ENCODE data around the gene SPNS3. TPM values are rescaled to one million over a fixed set of nuclear protein-coding genes. Genes with fewer than 3 reads are reported as not detected.

SPNS3 gene
- total and polyA plus RNA-seq, 4 experiments from 2014 or later, result 1.6 to 5.9 (median 3.4) TPM

- peak in 1 of 5 donors; percentile 19 for DNase-seq
- no peaks in the 10 kb centered on the region for H3K9me3 Mint-ChIP-seq
- intact Hi-C loops (cut with micrococcal nuclease), result no loop called here
- Histone ChIP-seq H3K36me3 (ENCODE audit: insufficient read depth, low read length) (no peaks in the 10 kb centered on the region), H3K4me1 (ENCODE audit: insufficient read depth, low read length) (no peaks in the 10 kb centered on the region), H3K27ac (ENCODE audit: low read depth, low read length) (no peak overlapping the region), H3K27me3 (ENCODE audit: insufficient read depth, low read length) (no peaks in the 10 kb centered on the region), H3K9me3 (ENCODE audit: control insufficient read depth in 1 of 2, low read length in 2 of 2) (no peaks in the 10 kb centered on the region), H3K4me3 (ENCODE audit: low read length in 2 of 2) (no peak overlapping the region)
- H3K4me1 Mint-ChIP-seq, result peaks cover 0 to 5% (median 1%) of the 10 kb centered on the region in 4 donors
- H3K27ac Mint-ChIP-seq, result no peak overlapping the region
- CTCF ChIA-PET (ENCODE audit: partially characterized antibody), result no interaction called here
- H3K27me3 Mint-ChIP-seq, result peaks cover 0 to 6% of the 10 kb centered on the region in 2 donors
- no peaks in the 10 kb centered on the region for H3K36me3 Mint-ChIP-seq
- POLR2A ChIA-PET (ENCODE audit: partially characterized antibody), result no interaction called here
- no peak overlapping the region for H3K4me3 Mint-ChIP-seq
Measured at GRCh38 chr17:4530799-4531730, 97.3 kb downstream of the SPNS3 start.

GRCh38 chr17:4531988-4532736 lies 98.4 kb downstream of the SPNS3 start:
- Mint-ChIP-seq H3K4me3 (no peak overlapping the region), H3K9me3 (no peaks in the 10 kb centered on the region), H3K27ac (no peak overlapping the region), H3K4me1 (peaks cover 0 to 5% (median 3%) of the 10 kb centered on the region in 4 donors), H3K27me3 (peaks cover 0 to 6% of the 10 kb centered on the region in 2 donors), H3K36me3 (no peaks in the 10 kb centered on the region)
- H3K4me3 ChIP-seq (ENCODE audit: low read length in 2 of 2), result no peak overlapping the region
- H3K4me1 ChIP-seq (ENCODE audit: insufficient read depth, low read length), result no peaks in the 10 kb centered on the region
- DNase-seq, result peak in 1 of 5 donors; percentile 27
- H3K27ac ChIP-seq (ENCODE audit: low read depth, low read length), result no peak overlapping the region
- intact Hi-C loops (cut with micrococcal nuclease), result no loop called here
- no peaks in the 10 kb centered on the region for H3K27me3 ChIP-seq (ENCODE audit: insufficient read depth, low read length)
- no peaks in the 10 kb centered on the region for H3K9me3 ChIP-seq (ENCODE audit: control insufficient read depth in 1 of 2, low read length in 2 of 2)
- POLR2A ChIA-PET (ENCODE audit: partially characterized antibody), result no interaction called here
- CTCF ChIA-PET (ENCODE audit: partially characterized antibody), result no interaction called here
- H3K36me3 ChIP-seq (ENCODE audit: insufficient read depth, low read length), result no peaks in the 10 kb centered on the region

DNA sequence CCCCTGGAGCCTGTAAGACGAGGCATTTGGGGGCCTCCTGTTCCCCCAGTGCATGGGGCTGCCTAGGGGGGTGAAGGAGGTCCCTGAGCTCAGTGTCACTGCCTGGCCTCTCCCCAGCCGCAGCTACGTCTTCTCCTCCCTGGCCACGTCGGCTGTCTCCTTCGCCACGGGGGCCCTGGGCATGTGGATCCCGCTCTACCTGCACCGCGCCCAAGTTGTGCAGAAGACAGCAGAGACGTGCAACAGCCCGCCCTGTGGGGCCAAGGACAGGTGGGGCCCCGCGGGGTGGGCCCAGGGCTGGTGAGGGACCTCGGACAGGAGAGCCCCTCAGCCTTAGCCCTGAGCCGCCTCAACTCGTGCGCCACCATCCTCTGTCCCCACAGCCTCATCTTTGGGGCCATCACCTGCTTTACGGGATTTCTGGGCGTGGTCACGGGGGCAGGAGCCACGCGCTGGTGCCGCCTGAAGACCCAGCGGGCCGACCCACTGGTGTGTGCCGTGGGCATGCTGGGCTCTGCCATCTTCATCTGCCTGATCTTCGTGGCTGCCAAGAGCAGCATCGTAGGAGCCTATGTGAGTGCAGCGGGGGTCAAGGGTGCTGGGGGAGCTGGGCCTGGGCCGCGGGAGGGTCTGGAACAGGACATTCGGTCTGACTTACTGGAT lies 99.3 kb downstream of the SPNS3 start:
- Mint-ChIP-seq H3K27ac (peak overlapping the region in 1 of 7 donors; percentile 12), H3K9me3 (no peaks in the 10 kb centered on the region), H3K4me1 (peaks cover 0 to 5% (median 3%) of the 10 kb centered on the region in 4 donors), H3K4me3 (no peak overlapping the region), H3K36me3 (peaks cover 0 to 3% of the 10 kb centered on the region in 2 donors), H3K27me3 (peaks cover 0 to 6% of the 10 kb centered on the region in 2 donors)
- no peak overlapping the region for H3K4me3 ChIP-seq (ENCODE audit: low read length in 2 of 2)
- no peaks in the 10 kb centered on the region for H3K4me1 ChIP-seq (ENCODE audit: insufficient read depth, low read length)
- no peak overlapping the region for H3K27ac ChIP-seq (ENCODE audit: low read depth, low read length)
- no peaks in the 10 kb centered on the region for H3K36me3 ChIP-seq (ENCODE audit: insufficient read depth, low read length)
- POLR2A ChIA-PET (ENCODE audit: partially characterized antibody), result no interaction called here
- no peaks in the 10 kb centered on the region for H3K9me3 ChIP-seq (ENCODE audit: control insufficient read depth in 1 of 2, low read length in 2 of 2)
- no peaks in the 10 kb centered on the region for H3K27me3 ChIP-seq (ENCODE audit: insufficient read depth, low read length)
- no peak for DNase-seq
- intact Hi-C loops (cut with micrococcal nuclease), result no loop called here
- CTCF ChIA-PET (ENCODE audit: partially characterized antibody), result no interaction called here

- no peaks in the 10 kb centered on the region for H3K27me3 ChIP-seq (ENCODE audit: insufficient read depth, low read length)
- no peak overlapping the region for H3K4me3 ChIP-seq (ENCODE audit: low read length in 2 of 2)
- no peak overlapping the region for H3K27ac ChIP-seq (ENCODE audit: low read depth, low read length)
- Mint-ChIP-seq H3K4me1 (peaks cover 0 to 5% (median 3%) of the 10 kb centered on the region in 4 donors), H3K27ac (no peak overlapping the region), H3K36me3 (peaks cover 0 to 3% of the 10 kb centered on the region in 2 donors), H3K4me3 (no peak overlapping the region), H3K27me3 (peaks cover 0 to 6% of the 10 kb centered on the region in 2 donors), H3K9me3 (no peaks in the 10 kb centered on the region)
- no peaks in the 10 kb centered on the region for H3K36me3 ChIP-seq (ENCODE audit: insufficient read depth, low read length)
- ChIA-PET POLR2A (ENCODE audit: partially characterized antibody) (no interaction called here), CTCF (ENCODE audit: partially characterized antibody) (no interaction called here)
- DNase-seq, result peak in 1 of 5 donors; percentile 1
- intact Hi-C loops (cut with micrococcal nuclease), result no loop called here
- no peaks in the 10 kb centered on the region for H3K9me3 ChIP-seq (ENCODE audit: control insufficient read depth in 1 of 2, low read length in 2 of 2)
- H3K4me1 ChIP-seq (ENCODE audit: insufficient read depth, low read length), result no peaks in the 10 kb centered on the region
Measured at GRCh38 chr17:4533523-4534504, 100.1 kb downstream of the SPNS3 start.

DNA sequence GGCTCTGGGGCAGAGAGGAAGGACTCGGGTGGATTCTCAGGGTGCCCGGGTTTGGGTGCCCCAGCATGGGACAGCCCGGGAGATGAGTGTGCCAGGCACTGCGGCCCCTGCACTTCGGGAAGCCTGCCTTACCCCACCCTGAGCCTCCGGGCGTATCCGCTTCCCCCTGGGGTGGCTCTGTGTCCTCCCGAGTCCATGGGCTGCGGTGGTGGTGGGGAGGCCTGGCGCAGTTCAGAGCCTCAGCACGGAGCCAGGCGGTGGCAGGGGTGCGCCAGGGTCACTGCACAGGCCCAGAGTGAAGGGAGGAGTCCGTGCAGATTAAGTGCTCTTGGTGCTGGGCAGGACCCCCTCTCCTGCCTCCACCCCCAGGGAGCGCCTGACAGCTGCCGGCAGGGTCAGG lies 100.8 kb downstream of the SPNS3 start:
- H3K27ac ChIP-seq (ENCODE audit: low read depth, low read length), result no peak overlapping the region
- no peak overlapping the region for H3K4me3 Mint-ChIP-seq
- peaks cover 3% of the 10 kb centered on the region for H3K36me3 ChIP-seq (ENCODE audit: insufficient read depth, low read length)
- no peaks in the 10 kb centered on the region for H3K4me1 ChIP-seq (ENCODE audit: insufficient read depth, low read length)
- peaks cover under 1 to 5% of the 10 kb centered on the region in 2 donors for H3K36me3 Mint-ChIP-seq
- intact Hi-C loops (cut with micrococcal nuclease), result no loop called here
- ChIA-PET POLR2A (ENCODE audit: partially characterized antibody) (no interaction called here), CTCF (ENCODE audit: partially characterized antibody) (no interaction called here)
- H3K27ac Mint-ChIP-seq, result no peak overlapping the region
- H3K9me3 Mint-ChIP-seq, result no peaks in the 10 kb centered on the region
- H3K4me1 Mint-ChIP-seq, result peaks cover 0 to 5% (median 3%) of the 10 kb centered on the region in 4 donors
- peak in 1 of 5 donors; percentile 11 for DNase-seq
- H3K4me3 ChIP-seq (ENCODE audit: low read length in 2 of 2), result no peak overlapping the region
- H3K27me3 Mint-ChIP-seq, result peaks cover 0 to 6% of the 10 kb centered on the region in 2 donors
- no peaks in the 10 kb centered on the region for H3K9me3 ChIP-seq (ENCODE audit: control insufficient read depth in 1 of 2, low read length in 2 of 2)
- no peaks in the 10 kb centered on the region for H3K27me3 ChIP-seq (ENCODE audit: insufficient read depth, low read length)

- Mint-ChIP-seq H3K27me3 (peaks cover 0 to 6% of the 10 kb centered on the region in 2 donors), H3K9me3 (no peaks in the 10 kb centered on the region), H3K36me3 (peaks cover 5 to 8% of the 10 kb centered on the region in 2 donors), H3K27ac (no peak overlapping the region), H3K4me1 (peaks cover 0 to 5% (median 3%) of the 10 kb centered on the region in 4 donors), H3K4me3 (no peak overlapping the region)
- Histone ChIP-seq H3K27ac (ENCODE audit: low read depth, low read length) (no peak overlapping the region), H3K4me1 (ENCODE audit: insufficient read depth, low read length) (no peaks in the 10 kb centered on the region), H3K4me3 (ENCODE audit: low read length in 2 of 2) (no peak overlapping the region), H3K36me3 (ENCODE audit: insufficient read depth, low read length) (peaks cover 7% of the 10 kb centered on the region), H3K9me3 (ENCODE audit: control insufficient read depth in 1 of 2, low read length in 2 of 2) (no peaks in the 10 kb centered on the region), H3K27me3 (ENCODE audit: insufficient read depth, low read length) (no peaks in the 10 kb centered on the region)
- POLR2A ChIA-PET (ENCODE audit: partially characterized antibody), result no interaction called here
- CTCF ChIA-PET (ENCODE audit: partially characterized antibody), result no interaction called here
- intact Hi-C loops (cut with micrococcal nuclease), result no loop called here
- peak in 1 of 5 donors; percentile 13 for DNase-seq
Measured at GRCh38 chr17:4534928-4535666, 101.4 kb downstream of the SPNS3 start.

All from CD4-positive, alpha-beta memory T cell (primary cell).